ENCODE results near the gene ABCB1. TPM values are rescaled to one million over a fixed set of nuclear protein-coding genes. Genes with fewer than 3 reads are reported as not detected.

Gene ABCB1
- total and polyA plus RNA-seq, 10 of the 15 experiments (the other 5 are each of a cell fraction or from before 2014, with no cell fraction given), result 0.40 to 13.9 (median 1.9) TPM

DNA sequence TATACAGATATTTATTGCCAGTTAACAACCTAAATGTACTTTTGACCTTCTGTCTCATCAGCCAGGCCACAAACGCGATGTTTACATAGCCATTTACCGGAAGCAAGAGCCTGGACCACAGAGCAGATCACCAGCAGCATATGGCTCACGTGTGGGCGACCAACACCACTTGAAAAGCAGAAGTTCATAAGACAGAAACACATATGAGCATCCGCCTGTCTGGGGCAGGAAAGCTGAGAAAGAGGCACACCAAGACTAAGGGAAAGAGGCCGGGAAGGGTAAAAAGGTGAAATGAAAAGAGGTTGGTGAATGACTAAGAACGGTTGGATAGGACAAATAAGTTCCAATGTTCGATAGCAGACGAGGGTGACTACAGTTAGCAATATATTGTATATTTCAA is 1.3 kb downstream of the ABCB1 start (continued):
- TF ChIP-seq, protein P1, sequence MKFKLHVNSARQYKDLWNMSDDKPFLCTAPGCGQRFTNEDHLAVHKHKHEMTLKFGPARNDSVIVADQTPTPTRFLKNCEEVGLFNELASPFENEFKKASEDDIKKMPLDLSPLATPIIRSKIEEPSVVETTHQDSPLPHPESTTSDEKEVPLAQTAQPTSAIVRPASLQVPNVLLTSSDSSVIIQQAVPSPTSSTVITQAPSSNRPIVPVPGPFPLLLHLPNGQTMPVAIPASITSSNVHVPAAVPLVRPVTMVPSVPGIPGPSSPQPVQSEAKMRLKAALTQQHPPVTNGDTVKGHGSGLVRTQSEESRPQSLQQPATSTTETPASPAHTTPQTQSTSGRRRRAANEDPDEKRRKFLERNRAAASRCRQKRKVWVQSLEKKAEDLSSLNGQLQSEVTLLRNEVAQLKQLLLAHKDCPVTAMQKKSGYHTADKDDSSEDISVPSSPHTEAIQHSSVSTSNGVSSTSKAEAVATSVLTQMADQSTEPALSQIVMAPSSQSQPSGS (IDR thresholded peaks at IDR 0.05; ENCODE audit: low read length), result peak; percentile 56
- TF ChIP-seq MLLT1 (IDR thresholded peaks at IDR 0.05), result peak; percentile 57; the same call in 1 of the 2 replicates
- TF ChIP-seq GABPA (IDR thresholded peaks at IDR 0.05; ENCODE audit: low read depth), result peak; percentile 22; the same call in 1 of the 2 replicates
- no peak for TF ChIP-seq HSF1 (IDR thresholded peaks at IDR 0.05; ENCODE audit: low read depth, low read length)
- no peak for TF ChIP-seq ZNF24 (IDR thresholded peaks at IDR 0.05)
- 0 out of 2 replicates have a peak, but pooled peaks have one; percentile 36 for TF ChIP-seq MEF2A (IDR thresholded peaks at IDR 0.05; ENCODE audit: insufficient read depth, low read depth, low read length)
- no peak for TF ChIP-seq RBBP5 (conservative IDR thresholded peaks at IDR 0.05)
- 0 out of 2 replicates have a peak, but pooled peaks have one; percentile 42 for TF ChIP-seq STAT3 (IDR thresholded peaks at IDR 0.05; ENCODE audit: low read depth, low read length)
- peak; percentile 70 for TF ChIP-seq NFIC (IDR thresholded peaks at IDR 0.05; ENCODE audit: low read depth, low read length)
- peak; percentile 74; the same call in 1 of the 2 replicates for TF ChIP-seq NBN (IDR thresholded peaks at IDR 0.05)
- no peak for TF ChIP-seq SIX5 (IDR thresholded peaks at IDR 0.05; ENCODE audit: low read depth, low read length, severe bottlenecking)
- TF ChIP-seq NR2C1 (IDR thresholded peaks at IDR 0.05), result no peak
- TF ChIP-seq NFXL1 (IDR thresholded peaks at IDR 0.05; ENCODE audit: borderline replicate concordance), result no peak
- peak; percentile 84; the same call in 1 of the 2 replicates for TF ChIP-seq ESRRA (IDR thresholded peaks at IDR 0.05; ENCODE audit: low read length)
- TF ChIP-seq ZBED1 (IDR thresholded peaks at IDR 0.05; ENCODE audit: borderline replicate concordance), result peak; percentile 52; the same call in 1 of the 2 replicates
- TF ChIP-seq POLR2AphosphoS2 (IDR thresholded peaks at IDR 0.05; ENCODE audit: low read depth, low read length), result no peak
- no peak for TF ChIP-seq HDGF (IDR thresholded peaks at IDR 0.05)
- TF ChIP-seq MEF2B (IDR thresholded peaks at IDR 0.05; ENCODE audit: partially characterized antibody, poor library complexity, severe bottlenecking), result peak; percentile 45
- 0 out of 2 replicates have a peak, but pooled peaks have one; percentile 14 for TF ChIP-seq JUNB (IDR thresholded peaks at IDR 0.05)
- no peak for TF ChIP-seq RELA (IDR thresholded peaks at IDR 0.05; ENCODE audit: borderline replicate concordance, partially characterized antibody)
- peak; percentile 92 for TF ChIP-seq TBL1XR1 (IDR thresholded peaks at IDR 0.05; ENCODE audit: low read depth, low read length)
- peak; percentile 65; the same call in 1 of the 2 replicates for TF ChIP-seq CHD2 (IDR thresholded peaks at IDR 0.05; ENCODE audit: borderline replicate concordance, low read depth, low read length)
- peak; percentile 68 for TF ChIP-seq CREM (IDR thresholded peaks at IDR 0.05; ENCODE audit: low read depth)
- 0 out of 3 replicates have a peak, but pooled peaks of 1 of the 2 experiments have one; percentile 26 for TF ChIP-seq EGR1 (IDR thresholded peaks at IDR 0.05; ENCODE audit: borderline replicate concordance in 1 of 2, low read depth in 2 of 2, low read length in 2 of 2)
- TF ChIP-seq ZNF217 (IDR thresholded peaks at IDR 0.05), result no peak
- TF ChIP-seq CHD1 (IDR thresholded peaks at IDR 0.05; ENCODE audit: low read depth, low read length), result no peak
- TF ChIP-seq, protein P2, sequence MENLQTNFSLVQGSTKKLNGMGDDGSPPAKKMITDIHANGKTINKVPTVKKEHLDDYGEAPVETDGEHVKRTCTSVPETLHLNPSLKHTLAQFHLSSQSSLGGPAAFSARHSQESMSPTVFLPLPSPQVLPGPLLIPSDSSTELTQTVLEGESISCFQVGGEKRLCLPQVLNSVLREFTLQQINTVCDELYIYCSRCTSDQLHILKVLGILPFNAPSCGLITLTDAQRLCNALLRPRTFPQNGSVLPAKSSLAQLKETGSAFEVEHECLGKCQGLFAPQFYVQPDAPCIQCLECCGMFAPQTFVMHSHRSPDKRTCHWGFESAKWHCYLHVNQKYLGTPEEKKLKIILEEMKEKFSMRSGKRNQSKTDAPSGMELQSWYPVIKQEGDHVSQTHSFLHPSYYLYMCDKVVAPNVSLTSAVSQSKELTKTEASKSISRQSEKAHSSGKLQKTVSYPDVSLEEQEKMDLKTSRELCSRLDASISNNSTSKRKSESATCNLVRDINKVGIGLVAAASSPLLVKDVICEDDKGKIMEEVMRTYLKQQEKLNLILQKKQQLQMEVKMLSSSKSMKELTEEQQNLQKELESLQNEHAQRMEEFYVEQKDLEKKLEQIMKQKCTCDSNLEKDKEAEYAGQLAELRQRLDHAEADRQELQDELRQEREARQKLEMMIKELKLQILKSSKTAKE (IDR thresholded peaks at IDR 0.05; ENCODE audit: low read depth, poor library complexity, severe bottlenecking), result peak; percentile 96

Data from GM12878 (cell line).